ENCODE results near the gene PKN2. TPM values are rescaled to one million over a fixed set of nuclear protein-coding genes. Genes with fewer than 3 reads are reported as not detected.

The PKN2 gene
- total and polyA plus RNA-seq, 2 experiments from 2014 or later = 14.6 to 29.4 TPM

GRCh38 chr1:88731475-88732269 lies 47.6 kb downstream of the PKN2 start:
- no peak overlapping the region for H3K4me3 Mint-ChIP-seq

More at GRCh38 chr1:88731475-88732269, 47.6 kb downstream of the PKN2 start:
- no peak overlapping the region; the same call in 1 of the 2 replicates for H3K27ac Mint-ChIP-seq
- H3K9me3 Mint-ChIP-seq = peaks cover 18% of the 10 kb centered on the region
- Histone ChIP-seq H3K27ac (ENCODE audit: low read depth) (0 out of 2 replicates have a peak overlapping the region, but pooled peaks have one; percentile 5), H2AFZ (no peak overlapping the region), H4K20me1 (replicated peaks; ENCODE audit: insufficient read depth) (peaks cover 14% of the 10 kb centered on the region; the same call in 1 of the 2 replicates), H3K79me2 (replicated peaks; ENCODE audit: insufficient read depth) (peaks cover 97% of the 10 kb centered on the region), H3K27me3 (ENCODE audit: insufficient read depth) (no peaks in the 10 kb centered on the region), H3K36me3 (ENCODE audit: insufficient read depth) (no peaks in the 10 kb centered on the region), H3K9me2 (ENCODE audit: insufficient read depth) (no peaks in the 10 kb centered on the region), H3F3A (replicated peaks; ENCODE audit: low read depth) (no peaks in the 10 kb centered on the region), H3K4me3 (no peak overlapping the region), H3K4me1 (ENCODE audit: insufficient read depth) (no peaks in the 10 kb centered on the region), H3K4me2 (no peak overlapping the region)
- H3K4me1 Mint-ChIP-seq = peaks cover 14% of the 10 kb centered on the region; the same call in 2 of the 3 replicates
- H3K27me3 Mint-ChIP-seq (ENCODE audit: insufficient read depth, low read depth, poor library complexity) = peaks cover 1% of the 10 kb centered on the region
- no peak for ATAC-seq
- DNase-seq (ENCODE audit: low spot score) = no peak
- TF ChIP-seq EZH2 (IDR thresholded peaks at IDR 0.05; ENCODE audit: low read depth, unreplicated experiment) (no peak), NANOG (IDR thresholded peaks at IDR 0.05; ENCODE audit: borderline replicate concordance) (no peak), JUNB (IDR thresholded peaks at IDR 0.05; ENCODE audit: unreplicated experiment) (no peak), CREB1 (CRISPR knock-in tag; IDR thresholded peaks at IDR 0.05; ENCODE audit: low read depth) (no peak), STAT1 (IDR thresholded peaks at IDR 0.05; ENCODE audit: unreplicated experiment) (no peak), ETS1 (IDR thresholded peaks at IDR 0.05) (no peak), ZNF331 (CRISPR knock-in tag; IDR thresholded peaks at IDR 0.05; ENCODE audit: low read depth) (no peak), EZH2phosphoT487 (IDR thresholded peaks at IDR 0.05; ENCODE audit: unreplicated experiment) (no peak), POLR2AphosphoS5 (IDR thresholded peaks at IDR 0.05; ENCODE audit: low read depth) (no peak), ZNF114 (CRISPR knock-in tag; IDR thresholded peaks at IDR 0.05) (no peak)
- TF ChIP-seq, protein P1, sequence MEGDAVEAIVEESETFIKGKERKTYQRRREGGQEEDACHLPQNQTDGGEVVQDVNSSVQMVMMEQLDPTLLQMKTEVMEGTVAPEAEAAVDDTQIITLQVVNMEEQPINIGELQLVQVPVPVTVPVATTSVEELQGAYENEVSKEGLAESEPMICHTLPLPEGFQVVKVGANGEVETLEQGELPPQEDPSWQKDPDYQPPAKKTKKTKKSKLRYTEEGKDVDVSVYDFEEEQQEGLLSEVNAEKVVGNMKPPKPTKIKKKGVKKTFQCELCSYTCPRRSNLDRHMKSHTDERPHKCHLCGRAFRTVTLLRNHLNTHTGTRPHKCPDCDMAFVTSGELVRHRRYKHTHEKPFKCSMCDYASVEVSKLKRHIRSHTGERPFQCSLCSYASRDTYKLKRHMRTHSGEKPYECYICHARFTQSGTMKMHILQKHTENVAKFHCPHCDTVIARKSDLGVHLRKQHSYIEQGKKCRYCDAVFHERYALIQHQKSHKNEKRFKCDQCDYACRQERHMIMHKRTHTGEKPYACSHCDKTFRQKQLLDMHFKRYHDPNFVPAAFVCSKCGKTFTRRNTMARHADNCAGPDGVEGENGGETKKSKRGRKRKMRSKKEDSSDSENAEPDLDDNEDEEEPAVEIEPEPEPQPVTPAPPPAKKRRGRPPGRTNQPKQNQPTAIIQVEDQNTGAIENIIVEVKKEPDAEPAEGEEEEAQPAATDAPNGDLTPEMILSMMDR (conservative IDR thresholded peaks at IDR 0.05; ENCODE audit: low read depth in 2 of 2) = no peak
- TF ChIP-seq, protein P2, sequence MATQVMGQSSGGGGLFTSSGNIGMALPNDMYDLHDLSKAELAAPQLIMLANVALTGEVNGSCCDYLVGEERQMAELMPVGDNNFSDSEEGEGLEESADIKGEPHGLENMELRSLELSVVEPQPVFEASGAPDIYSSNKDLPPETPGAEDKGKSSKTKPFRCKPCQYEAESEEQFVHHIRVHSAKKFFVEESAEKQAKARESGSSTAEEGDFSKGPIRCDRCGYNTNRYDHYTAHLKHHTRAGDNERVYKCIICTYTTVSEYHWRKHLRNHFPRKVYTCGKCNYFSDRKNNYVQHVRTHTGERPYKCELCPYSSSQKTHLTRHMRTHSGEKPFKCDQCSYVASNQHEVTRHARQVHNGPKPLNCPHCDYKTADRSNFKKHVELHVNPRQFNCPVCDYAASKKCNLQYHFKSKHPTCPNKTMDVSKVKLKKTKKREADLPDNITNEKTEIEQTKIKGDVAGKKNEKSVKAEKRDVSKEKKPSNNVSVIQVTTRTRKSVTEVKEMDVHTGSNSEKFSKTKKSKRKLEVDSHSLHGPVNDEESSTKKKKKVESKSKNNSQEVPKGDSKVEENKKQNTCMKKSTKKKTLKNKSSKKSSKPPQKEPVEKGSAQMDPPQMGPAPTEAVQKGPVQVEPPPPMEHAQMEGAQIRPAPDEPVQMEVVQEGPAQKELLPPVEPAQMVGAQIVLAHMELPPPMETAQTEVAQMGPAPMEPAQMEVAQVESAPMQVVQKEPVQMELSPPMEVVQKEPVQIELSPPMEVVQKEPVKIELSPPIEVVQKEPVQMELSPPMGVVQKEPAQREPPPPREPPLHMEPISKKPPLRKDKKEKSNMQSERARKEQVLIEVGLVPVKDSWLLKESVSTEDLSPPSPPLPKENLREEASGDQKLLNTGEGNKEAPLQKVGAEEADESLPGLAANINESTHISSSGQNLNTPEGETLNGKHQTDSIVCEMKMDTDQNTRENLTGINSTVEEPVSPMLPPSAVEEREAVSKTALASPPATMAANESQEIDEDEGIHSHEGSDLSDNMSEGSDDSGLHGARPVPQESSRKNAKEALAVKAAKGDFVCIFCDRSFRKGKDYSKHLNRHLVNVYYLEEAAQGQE (IDR thresholded peaks at IDR 0.05; ENCODE audit: unreplicated experiment) = no peak
- TF ChIP-seq, protein P3, sequence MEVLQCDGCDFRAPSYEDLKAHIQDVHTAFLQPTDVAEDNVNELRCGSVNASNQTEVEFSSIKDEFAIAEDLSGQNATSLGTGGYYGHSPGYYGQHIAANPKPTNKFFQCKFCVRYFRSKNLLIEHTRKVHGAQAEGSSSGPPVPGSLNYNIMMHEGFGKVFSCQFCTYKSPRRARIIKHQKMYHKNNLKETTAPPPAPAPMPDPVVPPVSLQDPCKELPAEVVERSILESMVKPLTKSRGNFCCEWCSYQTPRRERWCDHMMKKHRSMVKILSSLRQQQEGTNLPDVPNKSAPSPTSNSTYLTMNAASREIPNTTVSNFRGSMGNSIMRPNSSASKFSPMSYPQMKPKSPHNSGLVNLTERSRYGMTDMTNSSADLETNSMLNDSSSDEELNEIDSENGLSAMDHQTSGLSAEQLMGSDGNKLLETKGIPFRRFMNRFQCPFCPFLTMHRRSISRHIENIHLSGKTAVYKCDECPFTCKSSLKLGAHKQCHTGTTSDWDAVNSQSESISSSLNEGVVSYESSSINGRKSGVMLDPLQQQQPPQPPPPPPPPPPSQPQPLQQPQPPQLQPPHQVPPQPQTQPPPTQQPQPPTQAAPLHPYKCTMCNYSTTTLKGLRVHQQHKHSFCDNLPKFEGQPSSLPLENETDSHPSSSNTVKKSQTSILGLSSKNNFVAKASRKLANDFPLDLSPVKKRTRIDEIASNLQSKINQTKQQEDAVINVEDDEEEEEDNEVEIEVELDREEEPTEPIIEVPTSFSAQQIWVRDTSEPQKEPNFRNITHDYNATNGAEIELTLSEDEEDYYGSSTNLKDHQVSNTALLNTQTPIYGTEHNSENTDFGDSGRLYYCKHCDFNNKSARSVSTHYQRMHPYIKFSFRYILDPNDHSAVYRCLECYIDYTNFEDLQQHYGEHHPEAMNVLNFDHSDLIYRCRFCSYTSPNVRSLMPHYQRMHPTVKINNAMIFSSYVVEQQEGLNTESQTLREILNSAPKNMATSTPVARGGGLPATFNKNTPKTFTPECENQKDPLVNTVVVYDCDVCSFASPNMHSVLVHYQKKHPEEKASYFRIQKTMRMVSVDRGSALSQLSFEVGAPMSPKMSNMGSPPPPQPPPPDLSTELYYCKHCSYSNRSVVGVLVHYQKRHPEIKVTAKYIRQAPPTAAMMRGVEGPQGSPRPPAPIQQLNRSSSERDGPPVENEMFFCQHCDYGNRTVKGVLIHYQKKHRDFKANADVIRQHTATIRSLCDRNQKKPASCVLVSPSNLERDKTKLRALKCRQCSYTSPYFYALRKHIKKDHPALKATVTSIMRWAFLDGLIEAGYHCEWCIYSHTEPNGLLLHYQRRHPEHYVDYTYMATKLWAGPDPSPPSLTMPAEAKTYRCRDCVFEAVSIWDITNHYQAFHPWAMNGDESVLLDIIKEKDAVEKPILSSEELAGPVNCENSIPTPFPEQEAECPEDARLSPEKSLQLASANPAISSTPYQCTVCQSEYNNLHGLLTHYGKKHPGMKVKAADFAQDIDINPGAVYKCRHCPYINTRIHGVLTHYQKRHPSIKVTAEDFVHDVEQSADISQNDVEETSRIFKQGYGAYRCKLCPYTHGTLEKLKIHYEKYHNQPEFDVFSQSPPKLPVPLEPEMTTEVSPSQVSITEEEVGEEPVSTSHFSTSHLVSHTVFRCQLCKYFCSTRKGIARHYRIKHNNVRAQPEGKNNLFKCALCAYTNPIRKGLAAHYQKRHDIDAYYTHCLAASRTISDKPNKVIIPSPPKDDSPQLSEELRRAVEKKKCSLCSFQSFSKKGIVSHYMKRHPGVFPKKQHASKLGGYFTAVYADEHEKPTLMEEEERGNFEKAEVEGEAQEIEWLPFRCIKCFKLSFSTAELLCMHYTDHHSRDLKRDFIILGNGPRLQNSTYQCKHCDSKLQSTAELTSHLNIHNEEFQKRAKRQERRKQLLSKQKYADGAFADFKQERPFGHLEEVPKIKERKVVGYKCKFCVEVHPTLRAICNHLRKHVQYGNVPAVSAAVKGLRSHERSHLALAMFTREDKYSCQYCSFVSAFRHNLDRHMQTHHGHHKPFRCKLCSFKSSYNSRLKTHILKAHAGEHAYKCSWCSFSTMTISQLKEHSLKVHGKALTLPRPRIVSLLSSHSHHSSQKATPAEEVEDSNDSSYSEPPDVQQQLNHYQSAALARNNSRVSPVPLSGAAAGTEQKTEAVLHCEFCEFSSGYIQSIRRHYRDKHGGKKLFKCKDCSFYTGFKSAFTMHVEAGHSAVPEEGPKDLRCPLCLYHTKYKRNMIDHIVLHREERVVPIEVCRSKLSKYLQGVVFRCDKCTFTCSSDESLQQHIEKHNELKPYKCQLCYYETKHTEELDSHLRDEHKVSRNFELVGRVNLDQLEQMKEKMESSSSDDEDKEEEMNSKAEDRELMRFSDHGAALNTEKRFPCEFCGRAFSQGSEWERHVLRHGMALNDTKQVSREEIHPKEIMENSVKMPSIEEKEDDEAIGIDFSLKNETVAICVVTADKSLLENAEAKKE (CRISPR knock-in tag; IDR thresholded peaks at IDR 0.05) = no peak
- H3K36me3 Mint-ChIP-seq (ENCODE audit: low read depth) = peaks cover 28% of the 10 kb centered on the region

Measured in GM23338 (cell line).